GM12892 (cell line): Measurements from ENCODE around the gene IP6K2.

Source experiments
- DNase-seq: peaks from one replicate; pipeline ENCODE4 v3.0.0; 2011; ENCODE audit not compliant: insufficient read length
- FAIRE-seq: peaks from 2 replicates; lab custom pipeline; 2011; peaks lifted over from hg19 to GRCh38; lab: Jason Lieb, UNC
- POLR2A ChIP-seq: IDR thresholded peaks from 2 replicates; pipeline ENCODE4 v1.6.1; 2011; ENCODE audit warnings: low read depth, low read length, control low read depth
- POLR2AphosphoS5 ChIP-seq: IDR thresholded peaks from 2 replicates; pipeline ENCODE4 v1.6.1; 2011; ENCODE audit warnings: low read depth, low read length, control low read depth
- TAF1 ChIP-seq: IDR thresholded peaks from 2 replicates; pipeline ENCODE4 v1.6.1; 2011; ENCODE audit warnings: low read depth, mild to moderate bottlenecking, control low read depth, low read length, borderline replicate concordance

The IP6K2 gene

DNA sequence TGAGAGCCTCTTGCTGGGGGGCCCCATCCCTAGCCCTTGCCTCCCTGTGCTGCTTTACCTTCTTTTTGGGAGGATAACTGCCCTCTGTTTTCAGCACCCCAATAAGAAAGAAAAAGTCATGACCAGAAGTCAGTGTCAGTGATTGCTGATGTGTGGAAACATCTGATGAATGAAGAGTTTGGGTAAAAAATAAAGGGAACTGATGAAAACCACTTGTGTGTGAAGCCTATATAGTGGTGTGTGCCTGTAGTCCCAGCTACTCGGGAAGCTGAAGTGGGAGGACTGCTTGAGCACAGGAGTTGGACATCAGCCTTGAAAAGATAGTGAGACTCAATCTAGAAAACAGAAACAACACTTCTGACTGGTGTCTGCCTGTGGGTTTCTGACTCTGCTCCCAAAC, 44.5 kb downstream of the IP6K2 start:
- no peak for DNase-seq
- TF ChIP-seq POLR2A (no peak), TAF1 (no peak), POLR2AphosphoS5 (no peak)
- no peak for FAIRE-seq

GRCh38 chr3:48664929-48665328, 52.1 kb downstream of the IP6K2 start:
- TF ChIP-seq POLR2AphosphoS5 (no peak), TAF1 (no peak), POLR2A (no peak)
- no peak for DNase-seq
- no peak for FAIRE-seq

- FAIRE-seq (no peak), DNase-seq (no peak)
- no peak for TF ChIP-seq TAF1
- TF ChIP-seq POLR2A = no peak
- no peak for TF ChIP-seq POLR2AphosphoS5
These were observed 52.7 kb downstream of the IP6K2 start for GRCh38 chr3:48664313-48664644.

GRCh38 chr3:48663489-48664312, 53.3 kb downstream of the IP6K2 start:
- FAIRE-seq (peak; percentile 99), DNase-seq (peak; percentile 99)
- TF ChIP-seq POLR2A = peak; percentile 69; the same call in 1 of the 2 replicates
- TF ChIP-seq TAF1 = peak; percentile 20; the same call in 1 of the 2 replicates
- TF ChIP-seq POLR2AphosphoS5 = peak; percentile 72; the same call in 1 of the 2 replicates

- FAIRE-seq (peak; percentile 97), DNase-seq (peak; percentile 59)
- peak; percentile 56; the same call in 1 of the 2 replicates for TF ChIP-seq POLR2AphosphoS5
- peak; percentile 40 for TF ChIP-seq POLR2A
- TF ChIP-seq TAF1 = no peak
These were observed 54.1 kb downstream of the IP6K2 start, which contains the start of gene CELSR3 for GRCh38 chr3:48662753-48663488. Gene CELSR3 (minus strand): TSS chr3:48662886. CDS start chr3:48662634, 252 bp downstream.

DNA sequence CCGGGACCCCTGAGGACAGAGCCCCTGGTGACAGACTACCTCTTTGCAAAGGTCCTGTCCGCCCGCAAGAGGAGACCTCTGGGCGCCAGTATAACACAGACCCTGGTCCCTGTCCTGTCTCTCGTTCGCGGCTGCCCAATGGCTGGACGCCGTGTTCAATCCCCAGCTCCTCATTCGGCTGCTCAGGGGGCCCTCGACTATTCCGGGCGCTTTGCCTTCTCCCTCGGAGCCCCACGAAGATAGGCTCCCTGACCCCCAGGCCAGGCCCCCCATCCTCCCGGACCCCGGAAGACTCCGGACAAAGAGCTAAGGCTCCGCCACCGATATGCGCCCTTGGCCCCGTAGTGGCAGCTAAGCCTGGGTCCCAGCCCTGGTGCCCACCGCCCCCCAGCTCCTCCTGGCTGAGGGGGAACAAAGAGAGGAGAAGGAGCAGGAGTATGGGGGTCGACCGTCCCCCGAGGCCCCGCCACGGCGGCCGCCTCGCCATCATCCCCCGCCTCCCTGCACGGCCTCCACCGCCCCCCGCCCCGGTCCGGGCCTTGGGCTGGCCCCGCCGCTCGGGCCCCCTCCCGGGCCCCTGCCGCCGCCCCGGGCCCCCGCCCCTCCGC, 54.8 kb downstream of the IP6K2 start:
- no peak for FAIRE-seq
- no peak for DNase-seq
- TF ChIP-seq POLR2A = no peak

- TF ChIP-seq POLR2AphosphoS5 (no peak), TAF1 (no peak), POLR2A (no peak)
- DNase-seq (peak; percentile 83), FAIRE-seq (peak; percentile 78)
These were observed 55.4 kb downstream of the IP6K2 start for GRCh38 chr3:48661501-48662144.

DNA sequence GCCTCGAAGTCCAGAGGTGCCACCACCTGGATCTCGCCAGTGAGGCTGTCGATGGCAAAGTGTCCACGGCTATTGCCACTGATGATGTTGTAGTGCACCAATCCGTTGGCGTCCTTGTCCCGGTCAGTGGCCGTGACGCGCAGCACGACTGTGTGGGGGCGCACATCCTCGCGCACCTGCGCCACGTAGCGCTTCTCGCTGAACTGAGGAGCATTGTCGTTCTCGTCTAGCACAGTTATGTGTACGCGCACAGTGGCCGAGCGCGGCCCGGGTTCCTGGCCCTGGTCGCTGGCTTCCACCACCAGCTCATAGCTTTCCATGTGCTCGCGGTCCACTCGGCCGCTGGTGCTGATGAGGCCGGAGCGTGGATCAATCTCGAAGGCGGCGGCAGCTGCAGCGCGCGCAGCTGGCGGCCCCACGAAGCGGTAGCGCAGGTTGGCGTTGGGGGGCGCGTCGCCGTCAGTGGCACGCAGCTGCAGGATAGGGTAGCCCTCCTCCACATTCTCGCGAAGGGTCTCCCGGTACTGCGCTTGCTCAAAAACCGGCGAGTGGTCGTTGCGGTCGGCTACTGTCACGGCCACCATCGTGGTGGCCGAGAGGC, 56.1 kb downstream of the IP6K2 start:
- TF ChIP-seq TAF1 (no peak), POLR2AphosphoS5 (no peak), POLR2A (no peak)
- no peak for FAIRE-seq
- DNase-seq = no peak

- TF ChIP-seq TAF1 (no peak), POLR2AphosphoS5 (no peak), POLR2A (no peak)
- DNase-seq (no peak), FAIRE-seq (no peak)
These were observed 60.2 kb downstream of the IP6K2 start for GRCh38 chr3:48656841-48657281.

GRCh38 chr3:48656061-48656840, 60.8 kb downstream of the IP6K2 start:
- DNase-seq = peak; percentile 97
- FAIRE-seq = peak; percentile 88
- TF ChIP-seq TAF1 = no peak
- TF ChIP-seq POLR2AphosphoS5 = no peak
- TF ChIP-seq POLR2A = no peak

DNA sequence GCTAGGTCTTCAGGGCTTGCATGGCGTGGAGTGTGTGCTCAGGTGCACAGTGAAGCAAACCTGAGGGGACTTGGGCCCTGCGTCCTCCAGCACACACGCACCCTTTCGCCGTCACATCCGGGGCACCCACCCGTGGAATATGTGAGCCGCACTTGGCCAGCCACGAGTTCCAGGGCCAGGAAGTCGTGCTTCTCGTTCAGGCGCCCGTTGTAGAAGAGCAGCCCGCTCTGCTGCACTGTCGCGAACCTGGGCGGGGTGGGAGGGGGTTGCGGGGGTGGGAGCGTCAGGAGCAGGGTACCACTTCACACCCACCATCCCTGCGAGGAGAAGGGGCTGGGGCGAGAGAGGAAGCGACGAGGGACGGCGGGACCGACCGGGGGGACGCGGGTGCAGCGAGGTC, 61.4 kb downstream of the IP6K2 start:
- DNase-seq (no peak), FAIRE-seq (no peak)
- no peak for TF ChIP-seq TAF1
- no peak for TF ChIP-seq POLR2A
- no peak for TF ChIP-seq POLR2AphosphoS5
